ENCODE measurements around the gene SAP30L. TPM values are rescaled to one million over a fixed set of nuclear protein-coding genes. Genes with fewer than 3 reads are reported as not detected.

Gene SAP30L
- total and polyA plus RNA-seq, 2 of the 13 experiments (the other 11 are each of a cell fraction or from before 2014, with no cell fraction given), result 27.9 to 37.2 TPM

DNA sequence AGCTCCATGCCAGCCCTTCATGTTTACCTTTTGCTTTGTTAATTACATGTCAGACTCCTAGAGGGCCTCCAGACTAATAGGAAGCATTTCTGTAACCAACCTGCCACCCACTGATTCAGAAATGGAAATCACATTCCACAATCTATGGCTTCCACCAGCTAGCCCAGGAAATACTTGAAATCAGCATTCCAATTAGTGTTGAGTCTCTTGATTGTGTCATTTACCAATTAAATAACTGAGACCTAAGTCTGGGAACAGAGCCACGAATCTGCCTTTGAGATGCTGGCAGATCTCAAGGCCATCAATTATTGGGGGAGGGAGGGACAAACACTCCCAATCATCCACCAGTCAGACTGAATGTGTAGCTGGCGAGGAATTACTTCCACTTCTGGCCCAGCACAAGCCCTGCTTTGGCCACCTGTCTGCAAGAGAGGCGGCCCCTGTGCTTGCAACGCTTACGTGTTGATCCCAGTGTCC lies 27.4 kb upstream of the SAP30L start:
- H3K27ac ChIP-seq (ENCODE audit: extremely low read length, insufficient read depth, low read length), result no peak overlapping the region
- no peaks in the 10 kb centered on the region; a peak in 1 of 5 replicates for H3K36me3 ChIP-seq (replicated peaks in 1 of 2; ENCODE audit: control insufficient read depth in 1 of 2, insufficient read depth in 2 of 2, low read length in 2 of 2)
- ChIA-PET POLR2A (no interaction called here), CTCF (ENCODE audit: low intra/inter-chr PET ratio, low total read pairs) (no interaction called here)
- in situ Hi-C loops (cut with HindIII; ENCODE audit: extremely low pct_ligation_motif_present, low pct_unique_long_range_greater_than_20kb), result no loop called here
- no peaks in the 10 kb centered on the region for H3K4me1 ChIP-seq (ENCODE audit: insufficient read depth, low read length)
- WGBS (ENCODE audit: low lambda C conversion rate), result 96% methylated on average over 4 of the region's 5 CpGs
- no peak overlapping the region for H3K9ac ChIP-seq (ENCODE audit: insufficient read depth, low read depth, low read length)
- H3K9me3 ChIP-seq (ENCODE audit: low read length), result no peaks in the 10 kb centered on the region
- no peaks in the 10 kb centered on the region for H4K20me1 ChIP-seq (ENCODE audit: insufficient read depth, low read length)
- H3K27me3 ChIP-seq (ENCODE audit: control insufficient read depth in 1 of 2, insufficient read depth in 2 of 2, low read length in 2 of 2), result no peaks in the 10 kb centered on the region
- ATAC-seq (no peak), DNase-seq (ENCODE audit: low spot score) (no peak), FAIRE-seq (no peak)
- BruUV-seq (replicated peaks), result no TSS peak
- H3K4me2 ChIP-seq (ENCODE audit: low read depth, low read length), result no peak overlapping the region
- no peak overlapping the region for H2AFZ ChIP-seq (ENCODE audit: low read length)
- H3K79me2 ChIP-seq (ENCODE audit: insufficient read depth, low read length), result no peaks in the 10 kb centered on the region
- intact Hi-C loops (cut with micrococcal nuclease; ENCODE audit: unreplicated experiment), result no loop called here
- no peak overlapping the region for H3K4me3 ChIP-seq (replicated peaks in 1 of 3; ENCODE audit: insufficient read depth in 1 of 3, low read depth in 2 of 3, low read length in 3 of 3)
- TF ChIP-seq ZNF224 (CRISPR knock-in tag; IDR thresholded peaks at IDR 0.05) (no peak), ZNF766 (CRISPR knock-in tag; IDR thresholded peaks at IDR 0.05; ENCODE audit: borderline replicate concordance) (no peak), SMARCE1 (IDR thresholded peaks at IDR 0.05; ENCODE audit: borderline replicate concordance) (no peak), ZNF430 (CRISPR knock-in tag; IDR thresholded peaks at IDR 0.05) (no peak), NRL (CRISPR knock-in tag; IDR thresholded peaks at IDR 0.05; ENCODE audit: borderline replicate concordance) (no peak), BCL6 (CRISPR knock-in tag; IDR thresholded peaks at IDR 0.05) (no peak), NFKBIZ (CRISPR knock-in tag; IDR thresholded peaks at IDR 0.05) (no peak), ZNF142 (CRISPR knock-in tag; IDR thresholded peaks at IDR 0.05) (no peak)
- TF ChIP-seq, protein P1, sequence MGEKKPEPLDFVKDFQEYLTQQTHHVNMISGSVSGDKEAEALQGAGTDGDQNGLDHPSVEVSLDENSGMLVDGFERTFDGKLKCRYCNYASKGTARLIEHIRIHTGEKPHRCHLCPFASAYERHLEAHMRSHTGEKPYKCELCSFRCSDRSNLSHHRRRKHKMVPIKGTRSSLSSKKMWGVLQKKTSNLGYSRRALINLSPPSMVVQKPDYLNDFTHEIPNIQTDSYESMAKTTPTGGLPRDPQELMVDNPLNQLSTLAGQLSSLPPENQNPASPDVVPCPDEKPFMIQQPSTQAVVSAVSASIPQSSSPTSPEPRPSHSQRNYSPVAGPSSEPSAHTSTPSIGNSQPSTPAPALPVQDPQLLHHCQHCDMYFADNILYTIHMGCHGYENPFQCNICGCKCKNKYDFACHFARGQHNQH (CRISPR knock-in tag; IDR thresholded peaks at IDR 0.05), result no peak
- TF ChIP-seq, protein P2, sequence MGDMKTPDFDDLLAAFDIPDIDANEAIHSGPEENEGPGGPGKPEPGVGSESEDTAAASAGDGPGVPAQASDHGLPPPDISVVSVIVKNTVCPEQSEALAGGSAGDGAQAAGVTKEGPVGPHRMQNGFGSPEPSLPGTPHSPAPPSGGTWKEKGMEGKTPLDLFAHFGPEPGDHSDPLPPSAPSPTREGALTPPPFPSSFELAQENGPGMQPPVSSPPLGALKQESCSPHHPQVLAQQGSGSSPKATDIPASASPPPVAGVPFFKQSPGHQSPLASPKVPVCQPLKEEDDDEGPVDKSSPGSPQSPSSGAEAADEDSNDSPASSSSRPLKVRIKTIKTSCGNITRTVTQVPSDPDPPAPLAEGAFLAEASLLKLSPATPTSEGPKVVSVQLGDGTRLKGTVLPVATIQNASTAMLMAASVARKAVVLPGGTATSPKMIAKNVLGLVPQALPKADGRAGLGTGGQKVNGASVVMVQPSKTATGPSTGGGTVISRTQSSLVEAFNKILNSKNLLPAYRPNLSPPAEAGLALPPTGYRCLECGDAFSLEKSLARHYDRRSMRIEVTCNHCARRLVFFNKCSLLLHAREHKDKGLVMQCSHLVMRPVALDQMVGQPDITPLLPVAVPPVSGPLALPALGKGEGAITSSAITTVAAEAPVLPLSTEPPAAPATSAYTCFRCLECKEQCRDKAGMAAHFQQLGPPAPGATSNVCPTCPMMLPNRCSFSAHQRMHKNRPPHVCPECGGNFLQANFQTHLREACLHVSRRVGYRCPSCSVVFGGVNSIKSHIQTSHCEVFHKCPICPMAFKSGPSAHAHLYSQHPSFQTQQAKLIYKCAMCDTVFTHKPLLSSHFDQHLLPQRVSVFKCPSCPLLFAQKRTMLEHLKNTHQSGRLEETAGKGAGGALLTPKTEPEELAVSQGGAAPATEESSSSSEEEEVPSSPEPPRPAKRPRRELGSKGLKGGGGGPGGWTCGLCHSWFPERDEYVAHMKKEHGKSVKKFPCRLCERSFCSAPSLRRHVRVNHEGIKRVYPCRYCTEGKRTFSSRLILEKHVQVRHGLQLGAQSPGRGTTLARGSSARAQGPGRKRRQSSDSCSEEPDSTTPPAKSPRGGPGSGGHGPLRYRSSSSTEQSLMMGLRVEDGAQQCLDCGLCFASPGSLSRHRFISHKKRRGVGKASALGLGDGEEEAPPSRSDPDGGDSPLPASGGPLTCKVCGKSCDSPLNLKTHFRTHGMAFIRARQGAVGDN (CRISPR knock-in tag; IDR thresholded peaks at IDR 0.05), result no peak
